Esophagus muscularis mucosa (tissue), 4 donors: ENCODE measurements around the gene CCM2. TPM values are rescaled to one million over a fixed set of nuclear protein-coding genes. Genes with fewer than 3 reads are reported as not detected.

ENCODE experiments used
- DNase-seq: peaks from one replicate; pipeline ENCODE4 v3.0.0-alpha.2; 2017; ENCODE audit errors: extremely low spot score
- H3K27ac ChIP-seq, 4 donors: fragments of 200-600 bp; sonication (generic); replicated peaks in 1 of 4; 1 replicate in 3 of 4; 2 replicates in 1 of 4; pipeline ENCODE4 v1.5.1; 2016 to 2019; ENCODE audit warnings: mild to moderate bottlenecking in 1 of 4
- H3K27me3 ChIP-seq, 4 donors: fragments of 200-600 bp; sonication (generic); one replicate each; pipeline versions ENCODE4 v1.5.1 to v1.6.0; 2016 to 2019
- H3K36me3 ChIP-seq, 4 donors: fragments of 200-600 bp; sonication (generic); one replicate each; pipeline ENCODE4 v1.5.1; 2016 to 2019
- H3K4me1 ChIP-seq, 4 donors: fragments of 200-600 bp; sonication (generic); one replicate each; pipeline ENCODE4 v1.5.1; 2016 to 2019
- H3K4me3 ChIP-seq, 4 donors: fragments of 200-600 bp; sonication (generic); 1 replicate in 2 of 4; 2 replicates in 2 of 4; pipeline ENCODE4 v1.5.1; 2016 to 2019; ENCODE audit warnings: mild to moderate bottlenecking in 4 of 4, moderate library complexity in 1 of 4
- H3K9me3 ChIP-seq, 4 donors: fragments of 200-600 bp; sonication (generic); 1 replicate in 3 of 4; 2 replicates in 1 of 4; pipeline ENCODE4 v1.5.1; 2016 to 2019
- CTCF ChIP-seq, 3 experiments: fragments of 200-600 bp in 2 of 3; fragments of 450-650 bp in 1 of 3; sonication (generic) in 2 of 3; IDR thresholded peaks; one replicate each; pipeline ENCODE4 v1.5.1; 2017 to 2019; ENCODE audit warnings: antibody characterized with exemption in 3 of 3, mild to moderate bottlenecking in 2 of 3, moderate library complexity in 1 of 3
- EP300 ChIP-seq: sonication (generic); formaldehyde crosslinking; IDR thresholded peaks from one replicate; pipeline ENCODE4 v1.6.1; 2017; ENCODE audit warnings: antibody characterized with exemption
- POLR2A ChIP-seq: fragments of 450-650 bp; IDR thresholded peaks from one replicate; pipeline ENCODE4 v1.6.1; 2017; ENCODE audit warnings: antibody characterized with exemption, moderate library complexity, mild to moderate bottlenecking, low read depth
- POLR2AphosphoS5 ChIP-seq, 2 donors: sonication (generic); formaldehyde crosslinking; IDR thresholded peaks; one replicate each; pipeline ENCODE4 v1.6.1; 2017; ENCODE audit warnings: antibody characterized with exemption in 2 of 2
- WGBS: methylation state at CpG from one replicate; pipeline ENCODE4 v1.1.5; 2018; 5-methylcytosine and 5-hydroxymethylcytosine counted together
- intact Hi-C: fragments of 100-400 bp; cut with DNase I; formaldehyde crosslinking; loops from one replicate; pipeline ENCODE4 v1.15.1; 2023
- total RNA-seq, 4 donors: library from RNA; depleted of rRNA; stranded (reverse); fragments of >200 nt; gene quantifications; one replicate each; pipeline versions ENCODE4 v1.1.0 to v1.2.1, GENCODE V29; 2016

CCM2 gene
- total RNA-seq, 4 donors from 2014 or later: 40.3 to 61.7 (median 49.4) TPM

GRCh38 chr7:45061806-45062425 is 61.9 kb downstream of the CCM2 start:
- peaks cover 13 to 38% (median 32%) of the 10 kb centered on the region in 4 donors for H3K36me3 ChIP-seq
- intact Hi-C loops: no loop called here
- H3K27me3 ChIP-seq: no peaks in the 10 kb centered on the region
- no peaks in the 10 kb centered on the region for H3K9me3 ChIP-seq
- no peaks in the 10 kb centered on the region for H3K4me1 ChIP-seq
- H3K27ac ChIP-seq: no peak overlapping the region
- H3K4me3 ChIP-seq: no peak overlapping the region
- TF ChIP-seq POLR2A (no peak), EP300 (no peak)
- no peak for DNase-seq
- 92% methylated on average over 1 of the region's 1 CpG for WGBS

GRCh38 chr7:45064047-45064725 is 64.2 kb downstream of the CCM2 start:
- H3K36me3 ChIP-seq: peaks cover 16 to 59% (median 52%) of the 10 kb centered on the region in 4 donors
- no peaks in the 10 kb centered on the region for H3K9me3 ChIP-seq
- intact Hi-C loops: no loop called here
- no peaks in the 10 kb centered on the region for H3K27me3 ChIP-seq
- TF ChIP-seq POLR2A (no peak), EP300 (no peak), POLR2AphosphoS5 (IDR thresholded peaks at IDR 0.05) (no peak), CTCF (IDR thresholded peaks at IDR 0.05) (no peak)
- WGBS: 92% methylated on average over 8 of the region's 16 CpGs
- no peak overlapping the region for H3K4me3 ChIP-seq
- no peaks in the 10 kb centered on the region for H3K4me1 ChIP-seq
- no peak for DNase-seq
- H3K27ac ChIP-seq: no peak overlapping the region

DNA sequence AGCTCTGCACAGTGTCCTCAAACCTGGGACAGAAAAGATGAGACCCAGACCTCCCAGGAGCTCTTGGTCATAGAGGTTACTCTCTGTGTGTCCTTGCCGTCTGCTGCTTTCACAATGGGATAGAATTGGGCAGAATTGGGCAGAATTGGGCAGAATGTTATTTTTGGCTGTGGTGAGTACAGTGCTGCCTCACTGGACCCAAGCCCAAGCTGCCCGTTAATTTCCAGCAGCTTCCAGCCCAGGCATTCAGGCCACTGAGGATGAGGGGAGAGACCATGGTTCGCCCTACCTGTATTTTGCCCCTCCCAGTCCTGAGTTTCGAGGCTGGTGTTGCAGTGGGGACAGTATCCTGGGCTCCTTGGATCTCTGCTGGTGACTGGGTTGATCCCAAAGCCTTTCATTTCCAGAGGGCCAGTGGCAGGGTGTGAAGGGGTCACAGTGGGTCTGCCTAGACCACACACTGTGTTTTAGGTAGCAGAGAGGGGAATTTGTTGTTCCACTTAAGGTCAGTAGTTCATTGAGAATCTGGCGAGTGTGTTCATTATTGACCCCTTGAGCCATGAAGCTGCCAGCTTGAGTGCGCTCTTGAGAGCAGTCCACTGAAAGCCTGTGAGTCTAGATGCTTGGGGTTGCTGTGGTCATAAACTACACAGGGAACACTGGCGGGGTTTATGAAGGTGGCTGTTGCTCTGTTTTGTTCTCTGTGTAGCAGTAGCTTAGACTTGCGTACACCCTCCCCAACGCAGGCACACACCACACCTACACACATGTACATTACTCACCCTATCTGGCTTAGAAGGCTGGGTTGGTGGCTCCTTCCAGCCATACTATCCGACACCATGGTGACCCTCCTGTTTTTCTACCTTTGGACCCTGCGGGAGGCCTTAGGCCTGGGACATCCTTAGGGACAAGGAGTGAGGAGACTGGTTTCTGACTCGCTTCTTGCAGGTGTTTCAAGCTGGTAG is 65.3 kb downstream of the CCM2 start:
- H3K4me1 ChIP-seq: no peaks in the 10 kb centered on the region
- peaks cover 27 to 70% (median 64%) of the 10 kb centered on the region in 4 donors for H3K36me3 ChIP-seq
- 90% methylated on average over 11 of the region's 12 CpGs for WGBS
- TF ChIP-seq CTCF (IDR thresholded peaks at IDR 0.05): no peak
- TF ChIP-seq EP300: no peak
- no peak for TF ChIP-seq POLR2A
- DNase-seq: no peak
- H3K27me3 ChIP-seq: no peaks in the 10 kb centered on the region
- H3K27ac ChIP-seq: no peak overlapping the region
- intact Hi-C loops: no loop called here
- H3K4me3 ChIP-seq: no peak overlapping the region
- H3K9me3 ChIP-seq: no peaks in the 10 kb centered on the region

GRCh38 chr7:45066409-45066808 is 66.4 kb downstream of the CCM2 start:
- Histone ChIP-seq H3K27me3 (no peaks in the 10 kb centered on the region), H3K9me3 (no peaks in the 10 kb centered on the region), H3K36me3 (peaks cover 32 to 80% (median 75%) of the 10 kb centered on the region in 4 donors), H3K4me3 (no peak overlapping the region), H3K27ac (no peak overlapping the region), H3K4me1 (no peaks in the 10 kb centered on the region)
- TF ChIP-seq POLR2A: no peak
- TF ChIP-seq CTCF (IDR thresholded peaks at IDR 0.05): no peak
- no peak for TF ChIP-seq EP300
- TF ChIP-seq POLR2AphosphoS5 (IDR thresholded peaks at IDR 0.05): no peak
- DNase-seq: no peak
- intact Hi-C loops: no loop called here
- 87% methylated on average over 7 of the region's 7 CpGs for WGBS

GRCh38 chr7:45067582-45067981 is 67.6 kb downstream of the CCM2 start:
- DNase-seq: no peak
- Histone ChIP-seq H3K4me1 (no peaks in the 10 kb centered on the region), H3K9me3 (no peaks in the 10 kb centered on the region), H3K27me3 (no peaks in the 10 kb centered on the region), H3K36me3 (peaks cover 42 to 92% (median 86%) of the 10 kb centered on the region in 4 donors), H3K4me3 (no peak overlapping the region), H3K27ac (no peak overlapping the region)
- intact Hi-C loops: no loop called here
- WGBS: 100% methylated on average over 3 of the region's 3 CpGs
- TF ChIP-seq POLR2AphosphoS5 (IDR thresholded peaks at IDR 0.05) (no peak), EP300 (no peak), CTCF (IDR thresholded peaks at IDR 0.05) (no peak), POLR2A (no peak)
